ENCODE data around the gene SKAP1.
"Not testable (repeated sequence)": the region's sequence is repeated elsewhere in the genome, so short reads cannot be mapped to it uniquely, and the experiment has no call there.

SKAP1 gene

GRCh38 chr17:48245465-48246033 is 184.5 kb downstream of the SKAP1 start:
- not testable (repeated sequence) for H3K27ac ChIP-seq (ENCODE audit: low read depth, low read length); H2AFZ ChIP-seq (ENCODE audit: low read length, unreplicated experiment)

GRCh38 chr17:48244814-48245213 is 185.2 kb downstream of the SKAP1 start:
- Histone ChIP-seq H3K36me3 (ENCODE audit: insufficient read depth, low read length) (no peaks in the 10 kb centered on the region), H3K4me3 (ENCODE audit: low read depth, low read length) (no peak overlapping the region), H3K4me1 (ENCODE audit: control insufficient read depth, insufficient read depth, low read length, unreplicated experiment) (peaks cover 40% of the 10 kb centered on the region), H2AFZ (ENCODE audit: low read length, unreplicated experiment) (no peak overlapping the region), H3K27me3 (ENCODE audit: insufficient read depth, low read length) (no peaks in the 10 kb centered on the region), H3K27ac (ENCODE audit: low read depth, low read length) (0 out of 2 replicates have a peak overlapping the region, but pooled peaks have one; percentile 1), H3K79me2 (ENCODE audit: control insufficient read depth, insufficient read depth, low read length, unreplicated experiment) (no peaks in the 10 kb centered on the region)

More at GRCh38 chr17:48245465-48246033, 184.5 kb downstream of the SKAP1 start:
- H3K36me3 ChIP-seq (ENCODE audit: insufficient read depth, low read length); H3K27me3 ChIP-seq (ENCODE audit: insufficient read depth, low read length); H3K4me3 ChIP-seq (ENCODE audit: low read depth, low read length); H3K79me2 ChIP-seq (ENCODE audit: control insufficient read depth, insufficient read depth, low read length, unreplicated experiment): not testable (repeated sequence)
- H3K4me1 ChIP-seq (ENCODE audit: control insufficient read depth, insufficient read depth, low read length, unreplicated experiment): peaks cover 33% of the 10 kb centered on the region

- Histone ChIP-seq H3K36me3 (ENCODE audit: insufficient read depth, low read length) (no peaks in the 10 kb centered on the region), H3K27ac (ENCODE audit: low read depth, low read length) (0 out of 2 replicates have a peak overlapping the region, but pooled peaks have one; percentile 1), H3K79me2 (ENCODE audit: control insufficient read depth, insufficient read depth, low read length, unreplicated experiment) (no peaks in the 10 kb centered on the region), H3K27me3 (ENCODE audit: insufficient read depth, low read length) (no peaks in the 10 kb centered on the region), H3K4me3 (ENCODE audit: low read depth, low read length) (no peak overlapping the region), H2AFZ (ENCODE audit: low read length, unreplicated experiment) (peak overlapping the region; percentile 59), H3K4me1 (ENCODE audit: control insufficient read depth, insufficient read depth, low read length, unreplicated experiment) (peaks cover 46% of the 10 kb centered on the region)
Measured at GRCh38 chr17:48244121-48244711, 185.8 kb downstream of the SKAP1 start.

- H3K4me1 ChIP-seq (ENCODE audit: control insufficient read depth, insufficient read depth, low read length, unreplicated experiment): peaks cover 68% of the 10 kb centered on the region
- H3K79me2 ChIP-seq (ENCODE audit: control insufficient read depth, insufficient read depth, low read length, unreplicated experiment): no peaks in the 10 kb centered on the region
- H3K27ac ChIP-seq (ENCODE audit: low read depth, low read length): peak overlapping the region; percentile 76
- peak overlapping the region; percentile 8; the same call in 1 of the 2 replicates for H3K4me3 ChIP-seq (ENCODE audit: low read depth, low read length)
- no peak overlapping the region for H2AFZ ChIP-seq (ENCODE audit: low read length, unreplicated experiment)
- no peaks in the 10 kb centered on the region for H3K27me3 ChIP-seq (ENCODE audit: insufficient read depth, low read length)
- no peaks in the 10 kb centered on the region for H3K36me3 ChIP-seq (ENCODE audit: insufficient read depth, low read length)
Measured at GRCh38 chr17:48241770-48242497, 188.1 kb downstream of the SKAP1 start.

GRCh38 chr17:48241131-48241591 is 188.9 kb downstream of the SKAP1 start:
- Histone ChIP-seq H2AFZ (ENCODE audit: low read length, unreplicated experiment) (no peak overlapping the region), H3K27me3 (ENCODE audit: insufficient read depth, low read length) (no peaks in the 10 kb centered on the region), H3K36me3 (ENCODE audit: insufficient read depth, low read length) (no peaks in the 10 kb centered on the region), H3K4me3 (ENCODE audit: low read depth, low read length) (peak overlapping the region; percentile 8; the same call in 1 of the 2 replicates), H3K4me1 (ENCODE audit: control insufficient read depth, insufficient read depth, low read length, unreplicated experiment) (peaks cover 76% of the 10 kb centered on the region), H3K27ac (ENCODE audit: low read depth, low read length) (peak overlapping the region; percentile 76), H3K79me2 (ENCODE audit: control insufficient read depth, insufficient read depth, low read length, unreplicated experiment) (no peaks in the 10 kb centered on the region)

- H2AFZ ChIP-seq (ENCODE audit: low read length, unreplicated experiment): peak overlapping the region; percentile 25
Measured at GRCh38 chr17:48240562-48241130, 189.4 kb downstream of the SKAP1 start.

GRCh38 chr17:48240122-48240521 is 189.9 kb downstream of the SKAP1 start:
- H3K4me1 ChIP-seq (ENCODE audit: control insufficient read depth, insufficient read depth, low read length, unreplicated experiment): peaks cover 77% of the 10 kb centered on the region
- peak overlapping the region; percentile 76 for H3K27ac ChIP-seq (ENCODE audit: low read depth, low read length)

More at GRCh38 chr17:48240562-48241130, 189.4 kb downstream of the SKAP1 start:
- Histone ChIP-seq H3K4me3 (ENCODE audit: low read depth, low read length) (peak overlapping the region; percentile 8; the same call in 1 of the 2 replicates), H3K79me2 (ENCODE audit: control insufficient read depth, insufficient read depth, low read length, unreplicated experiment) (no peaks in the 10 kb centered on the region), H3K27ac (ENCODE audit: low read depth, low read length) (peak overlapping the region; percentile 76), H3K27me3 (ENCODE audit: insufficient read depth, low read length) (no peaks in the 10 kb centered on the region), H3K4me1 (ENCODE audit: control insufficient read depth, insufficient read depth, low read length, unreplicated experiment) (peaks cover 79% of the 10 kb centered on the region), H3K36me3 (ENCODE audit: insufficient read depth, low read length) (no peaks in the 10 kb centered on the region)

GRCh38 chr17:48239603-48239995 is 190.4 kb downstream of the SKAP1 start:
- Histone ChIP-seq H3K4me1 (ENCODE audit: control insufficient read depth, insufficient read depth, low read length, unreplicated experiment) (peaks cover 72% of the 10 kb centered on the region), H3K27ac (ENCODE audit: low read depth, low read length) (peak overlapping the region; percentile 76), H2AFZ (ENCODE audit: low read length, unreplicated experiment) (peak overlapping the region; percentile 8), H3K36me3 (ENCODE audit: insufficient read depth, low read length) (no peaks in the 10 kb centered on the region), H3K4me3 (ENCODE audit: low read depth, low read length) (no peak overlapping the region), H3K79me2 (ENCODE audit: control insufficient read depth, insufficient read depth, low read length, unreplicated experiment) (no peaks in the 10 kb centered on the region), H3K27me3 (ENCODE audit: insufficient read depth, low read length) (no peaks in the 10 kb centered on the region)

More at GRCh38 chr17:48240122-48240521, 189.9 kb downstream of the SKAP1 start:
- peak overlapping the region; percentile 8; the same call in 1 of the 2 replicates for H3K4me3 ChIP-seq (ENCODE audit: low read depth, low read length)
- no peaks in the 10 kb centered on the region for H3K27me3 ChIP-seq (ENCODE audit: insufficient read depth, low read length)
- H2AFZ ChIP-seq (ENCODE audit: low read length, unreplicated experiment): peak overlapping the region; percentile 25
- no peaks in the 10 kb centered on the region for H3K79me2 ChIP-seq (ENCODE audit: control insufficient read depth, insufficient read depth, low read length, unreplicated experiment)
- no peaks in the 10 kb centered on the region for H3K36me3 ChIP-seq (ENCODE audit: insufficient read depth, low read length)

GRCh38 chr17:48238933-48239602 is 190.9 kb downstream of the SKAP1 start:
- Histone ChIP-seq H3K36me3 (ENCODE audit: insufficient read depth, low read length) (no peaks in the 10 kb centered on the region), H2AFZ (ENCODE audit: low read length, unreplicated experiment) (peak overlapping the region; percentile 8), H3K4me1 (ENCODE audit: control insufficient read depth, insufficient read depth, low read length, unreplicated experiment) (peaks cover 67% of the 10 kb centered on the region), H3K4me3 (ENCODE audit: low read depth, low read length) (no peak overlapping the region), H3K27ac (ENCODE audit: low read depth, low read length) (peak overlapping the region; percentile 12; the same call in 1 of the 2 replicates), H3K79me2 (ENCODE audit: control insufficient read depth, insufficient read depth, low read length, unreplicated experiment) (no peaks in the 10 kb centered on the region), H3K27me3 (ENCODE audit: insufficient read depth, low read length) (no peaks in the 10 kb centered on the region)

GRCh38 chr17:48237456-48237855 is 192.6 kb downstream of the SKAP1 start:
- Histone ChIP-seq H3K27me3 (ENCODE audit: insufficient read depth, low read length) (no peaks in the 10 kb centered on the region), H3K79me2 (ENCODE audit: control insufficient read depth, insufficient read depth, low read length, unreplicated experiment) (no peaks in the 10 kb centered on the region), H3K4me3 (ENCODE audit: low read depth, low read length) (peak overlapping the region; percentile 13; the same call in 1 of the 2 replicates), H3K36me3 (ENCODE audit: insufficient read depth, low read length) (no peaks in the 10 kb centered on the region), H2AFZ (ENCODE audit: low read length, unreplicated experiment) (no peak overlapping the region), H3K27ac (ENCODE audit: low read depth, low read length) (peak overlapping the region; percentile 57), H3K4me1 (ENCODE audit: control insufficient read depth, insufficient read depth, low read length, unreplicated experiment) (peaks cover 62% of the 10 kb centered on the region)
